Activated T-cell treated with anti-CD3 and anti-CD28 coated beads for 1 hour (primary cell): ENCODE results near the gene TRAPPC10.
"Not testable (repeated sequence)": the region's sequence is repeated elsewhere in the genome, so short reads cannot be mapped to it uniquely, and the experiment has no call there.

Experiments used
- DNase-seq: peaks from one replicate; pipeline ENCODE4 v3.0.0-alpha.2; 2020; ENCODE audit warnings: low read depth

The TRAPPC10 gene

GRCh38 chr21:44145616-44146015 is 133.5 kb downstream of the TRAPPC10 start:
- not testable (repeated sequence) for DNase-seq

DNA sequence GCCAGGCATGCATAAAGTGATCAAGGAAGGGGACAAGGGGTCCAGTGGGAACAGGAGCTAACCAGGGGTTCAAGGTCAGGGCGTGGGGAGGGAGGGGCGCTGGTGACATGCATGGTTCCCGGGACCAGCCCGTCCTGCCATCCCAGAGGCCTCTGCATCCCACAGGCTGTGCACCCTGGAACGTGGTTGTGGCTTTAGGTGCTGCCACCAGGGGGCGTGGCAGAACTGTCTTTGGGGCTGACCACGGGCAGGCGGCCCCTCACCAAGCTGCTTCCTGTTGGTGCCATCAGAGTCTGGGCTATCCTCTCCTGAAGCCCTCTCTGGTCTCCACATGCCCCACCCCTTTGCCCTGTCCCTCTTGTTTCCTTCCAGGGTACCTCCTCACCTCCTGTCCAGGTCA is 135.0 kb downstream of the TRAPPC10 start:
- DNase-seq = not testable (repeated sequence)

DNA sequence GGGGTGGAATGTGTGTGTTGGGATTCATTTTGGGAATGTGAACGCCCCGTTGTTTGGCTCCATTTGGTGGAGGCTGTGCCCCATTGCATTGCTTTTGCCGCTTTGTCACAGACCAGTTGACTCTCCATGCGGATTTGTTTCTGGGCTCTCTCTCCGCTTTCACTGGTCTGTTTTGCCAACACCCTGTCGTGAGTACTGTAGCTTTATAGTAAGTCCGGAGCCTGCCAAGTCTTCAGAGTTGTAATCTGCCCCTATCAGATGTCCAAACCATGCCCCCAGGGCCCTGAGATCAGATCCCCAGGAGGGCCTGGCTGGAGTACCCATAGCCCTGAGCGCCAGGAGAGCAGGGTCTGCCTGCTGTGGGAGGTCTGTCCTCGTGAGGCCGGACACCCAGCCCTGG is 138.1 kb downstream of the TRAPPC10 start:
- DNase-seq = not testable (repeated sequence)

DNA sequence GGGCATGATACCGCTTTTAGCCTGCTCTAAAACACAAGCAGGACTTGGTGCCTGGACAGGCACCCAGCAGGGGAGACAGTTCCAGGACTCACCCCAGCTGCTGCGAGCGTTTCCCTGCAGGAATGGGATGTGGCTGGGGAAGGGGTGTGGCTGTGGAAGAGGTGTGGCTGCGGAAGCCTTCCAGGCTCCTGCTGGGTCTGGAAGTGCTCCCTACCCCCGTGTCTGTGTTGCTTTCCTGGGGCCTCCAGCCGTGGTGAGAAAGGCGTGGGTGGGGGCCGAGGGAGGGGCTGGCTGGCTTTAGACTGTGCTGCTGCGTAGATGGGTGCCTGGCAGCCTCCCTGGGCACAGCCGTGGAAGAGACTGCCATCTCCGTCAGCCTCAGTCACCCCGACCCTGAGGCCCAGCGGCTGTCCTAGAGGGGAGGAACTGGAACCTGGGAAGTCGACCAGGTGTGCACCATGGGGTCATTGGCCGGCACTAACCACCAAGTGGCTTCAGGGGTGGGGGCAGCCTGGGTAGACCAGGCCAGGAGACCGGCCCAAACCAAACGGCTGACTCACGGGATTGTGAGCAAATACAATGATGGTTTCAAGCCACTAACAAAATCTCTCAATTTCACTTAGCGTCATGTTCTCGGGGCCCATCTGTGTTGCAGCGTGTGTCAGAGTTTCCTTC is 141.2 kb downstream of the TRAPPC10 start:
- not testable (repeated sequence) for DNase-seq

DNA sequence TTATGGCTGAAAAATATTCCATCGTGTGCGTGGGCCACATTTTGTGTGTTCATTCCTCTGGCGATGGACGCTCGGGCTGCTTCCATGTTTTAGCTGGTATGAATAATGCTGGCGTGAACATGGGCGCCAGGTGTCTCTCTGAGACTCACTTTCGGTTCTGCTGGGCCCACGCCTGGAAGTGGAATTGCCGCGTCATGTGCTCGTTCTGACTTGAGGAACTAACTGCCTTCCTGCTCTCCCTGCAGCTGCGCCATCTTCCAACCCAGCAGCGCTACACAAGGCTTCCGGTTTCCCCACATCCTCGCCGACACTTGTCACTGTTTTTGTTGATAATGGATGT is 141.8 kb downstream of the TRAPPC10 start:
- DNase-seq = peak; percentile 5

- not testable (repeated sequence) for DNase-seq
These were observed 142.7 kb downstream of the TRAPPC10 start for GRCh38 chr21:44154816-44155230.

- DNase-seq = not testable (repeated sequence)
These were observed 143.3 kb downstream of the TRAPPC10 start for GRCh38 chr21:44155231-44155993.

GRCh38 chr21:44155994-44156380 is 143.9 kb downstream of the TRAPPC10 start:
- DNase-seq = not testable (repeated sequence)
